HG02610 (cell line): ENCODE data around the gene IL17A.

Source experiments
- ATAC-seq: cut with Tn5 transposase; IDR thresholded peaks from one replicate; pipeline ENCODE4 v1.9.1; 2021; ENCODE audit warnings: mild to moderate bottlenecking, moderate library complexity; ENCODE audit not compliant: unreplicated experiment

The IL17A gene

DNA sequence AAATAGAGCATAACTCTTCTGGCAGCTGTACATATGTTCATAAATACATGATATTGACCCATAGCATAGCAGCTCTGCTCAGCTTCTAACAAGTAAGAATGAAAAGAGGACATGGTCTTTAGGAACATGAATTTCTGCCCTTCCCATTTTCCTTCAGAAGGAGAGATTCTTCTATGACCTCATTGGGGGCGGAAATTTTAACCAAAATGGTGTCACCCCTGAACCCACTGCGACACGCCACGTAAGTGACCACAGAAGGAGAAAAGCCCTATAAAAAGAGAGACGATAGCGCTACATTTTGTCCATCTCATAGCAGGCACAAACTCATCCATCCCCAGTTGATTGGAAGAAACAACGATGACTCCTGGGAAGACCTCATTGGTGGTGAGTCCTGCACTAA lies at the start of gene IL17A:
IL17A (plus strand) TSS at position 301 of the 400 bp plus-strand sequence; CDS start at position 358, 57 bp downstream.
- ATAC-seq, result no peak

DNA sequence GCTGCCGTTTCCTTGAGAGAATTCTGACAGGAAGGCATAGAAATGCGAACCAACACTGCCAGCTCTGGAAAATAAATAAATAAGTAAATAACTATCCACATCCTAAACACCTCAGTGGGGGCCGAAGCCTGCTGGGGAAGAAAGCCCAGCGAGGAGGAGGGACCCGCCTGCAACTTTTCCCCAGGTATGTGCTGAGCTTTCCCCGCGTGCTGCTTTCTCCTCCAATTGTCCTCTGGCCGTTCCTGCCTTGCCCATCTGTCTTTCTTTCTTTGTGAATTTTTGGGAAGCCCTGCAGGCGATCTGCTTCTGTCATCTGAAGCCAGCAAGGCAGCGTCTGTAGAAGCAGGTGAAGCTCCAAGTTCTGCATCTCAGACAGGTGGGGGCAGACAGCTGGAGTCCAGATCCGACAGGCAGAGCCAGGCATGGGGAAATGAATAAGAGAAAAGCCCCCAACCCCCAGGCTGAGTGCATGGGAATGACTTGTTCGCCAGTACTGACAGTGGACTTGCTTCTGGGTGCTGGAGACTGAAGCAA lies 49.2 kb upstream of the IL17A start:
- no peak for ATAC-seq

DNA sequence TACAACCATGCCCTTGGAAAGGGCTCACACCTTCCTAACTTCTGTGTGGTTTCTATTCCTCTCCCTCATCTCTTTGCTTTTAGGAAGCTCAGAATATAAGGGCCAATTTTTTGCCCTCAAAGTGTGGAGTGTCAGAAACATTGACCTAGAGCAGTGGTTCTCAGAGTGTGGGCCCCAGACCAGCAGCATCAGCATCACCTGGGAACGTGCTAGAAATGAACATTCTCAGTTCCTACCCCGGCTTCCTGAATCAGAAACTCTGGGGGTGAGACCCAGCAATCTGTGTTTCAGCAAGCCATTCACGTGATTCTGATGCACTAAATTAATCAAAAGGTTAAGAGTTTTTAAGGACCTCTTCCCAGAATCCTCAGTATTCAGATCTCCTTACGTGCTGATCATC lies 47.9 kb upstream of the IL17A start:
- no peak for ATAC-seq

DNA sequence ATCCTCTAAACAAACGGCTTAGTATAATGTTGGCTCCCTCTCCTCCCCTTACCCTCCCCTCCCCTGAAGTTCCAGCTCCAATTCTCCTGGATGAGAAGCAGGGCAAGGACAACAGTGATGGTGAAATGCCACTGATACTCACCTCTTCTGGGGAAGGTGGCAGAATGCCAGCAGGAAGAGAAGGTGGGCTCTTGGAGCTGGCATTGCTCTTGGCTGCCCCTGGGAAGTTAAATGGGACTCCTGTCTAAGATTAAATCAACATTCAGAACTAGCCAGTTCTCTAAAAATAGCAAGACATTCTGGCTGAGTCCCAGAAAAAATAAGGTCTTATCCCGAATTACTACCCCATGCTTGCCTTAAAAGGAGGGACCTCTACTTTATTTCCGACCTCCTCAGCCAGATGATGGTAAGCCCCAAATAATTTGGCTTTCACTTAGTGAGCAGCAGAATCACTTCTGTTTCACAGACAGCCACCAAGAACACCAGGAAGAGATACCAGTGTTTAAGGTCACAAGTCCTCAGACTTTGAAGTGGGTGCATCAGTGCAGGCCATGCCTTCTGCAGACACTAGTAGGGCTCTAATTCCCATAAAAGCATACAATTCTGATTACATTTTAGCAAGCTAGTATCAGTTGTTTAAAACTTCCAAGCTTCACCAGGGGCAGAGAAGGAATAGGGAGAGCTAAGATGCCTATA lies 46.0 kb upstream of the IL17A start:
- no peak for ATAC-seq

DNA sequence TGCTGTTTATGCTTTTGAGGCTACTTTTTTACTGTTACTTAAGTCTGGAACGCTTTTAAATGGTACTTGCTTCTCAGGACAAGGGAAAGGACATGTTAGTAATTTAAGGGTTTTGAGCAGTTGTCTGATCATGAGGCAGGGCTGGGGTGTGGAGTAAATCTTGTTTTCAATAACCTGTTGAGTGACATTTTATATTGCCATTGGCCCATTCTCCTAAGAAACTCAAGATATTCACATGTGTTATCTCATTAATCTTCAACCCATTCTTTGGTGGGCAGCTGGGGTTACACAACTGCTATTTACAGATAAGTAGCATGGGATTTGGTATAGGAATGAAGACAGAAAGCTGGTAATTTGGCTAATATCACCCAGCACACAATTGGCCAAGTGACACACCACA lies 44.6 kb upstream of the IL17A start:
- ATAC-seq, result no peak

DNA sequence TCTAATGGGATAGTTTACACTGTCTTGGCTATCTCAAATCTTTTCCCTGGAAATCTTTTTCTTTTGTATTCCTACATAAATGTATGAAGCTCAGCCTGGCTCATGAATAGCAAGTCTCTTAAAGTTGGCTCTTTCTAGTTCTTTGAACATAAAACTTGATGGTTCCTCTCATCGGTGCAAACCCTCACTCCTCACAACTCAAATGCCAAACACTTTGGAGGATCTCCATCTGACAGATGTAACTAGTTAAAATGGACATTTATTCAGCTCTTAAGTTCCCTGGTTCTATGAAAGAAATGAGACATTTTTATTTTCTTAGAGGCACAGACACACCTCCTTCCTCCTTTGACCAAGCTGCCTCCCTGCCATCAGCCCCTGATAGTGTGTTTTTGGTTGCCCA lies 43.6 kb upstream of the IL17A start:
- ATAC-seq, result no peak

DNA sequence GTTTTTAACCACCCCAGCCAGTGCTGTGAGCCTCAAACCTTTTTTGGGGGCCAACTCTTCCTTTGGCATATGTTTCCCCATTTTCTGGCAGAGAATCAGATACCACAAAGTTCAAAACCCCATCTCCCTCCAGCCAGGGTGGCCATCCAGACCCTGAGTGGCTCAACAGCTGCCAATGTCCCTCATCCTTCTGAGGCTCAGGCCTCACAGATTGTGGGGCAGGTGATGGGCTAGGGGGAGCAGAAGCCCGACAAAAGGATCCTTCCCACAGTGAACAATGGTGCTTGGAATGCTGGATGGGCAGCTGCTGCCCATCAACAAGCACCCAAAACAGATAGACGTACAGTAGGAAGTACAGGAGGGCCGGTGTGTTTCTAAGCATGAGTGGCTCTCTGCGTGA lies 42.6 kb upstream of the IL17A start:
- no peak for ATAC-seq

DNA sequence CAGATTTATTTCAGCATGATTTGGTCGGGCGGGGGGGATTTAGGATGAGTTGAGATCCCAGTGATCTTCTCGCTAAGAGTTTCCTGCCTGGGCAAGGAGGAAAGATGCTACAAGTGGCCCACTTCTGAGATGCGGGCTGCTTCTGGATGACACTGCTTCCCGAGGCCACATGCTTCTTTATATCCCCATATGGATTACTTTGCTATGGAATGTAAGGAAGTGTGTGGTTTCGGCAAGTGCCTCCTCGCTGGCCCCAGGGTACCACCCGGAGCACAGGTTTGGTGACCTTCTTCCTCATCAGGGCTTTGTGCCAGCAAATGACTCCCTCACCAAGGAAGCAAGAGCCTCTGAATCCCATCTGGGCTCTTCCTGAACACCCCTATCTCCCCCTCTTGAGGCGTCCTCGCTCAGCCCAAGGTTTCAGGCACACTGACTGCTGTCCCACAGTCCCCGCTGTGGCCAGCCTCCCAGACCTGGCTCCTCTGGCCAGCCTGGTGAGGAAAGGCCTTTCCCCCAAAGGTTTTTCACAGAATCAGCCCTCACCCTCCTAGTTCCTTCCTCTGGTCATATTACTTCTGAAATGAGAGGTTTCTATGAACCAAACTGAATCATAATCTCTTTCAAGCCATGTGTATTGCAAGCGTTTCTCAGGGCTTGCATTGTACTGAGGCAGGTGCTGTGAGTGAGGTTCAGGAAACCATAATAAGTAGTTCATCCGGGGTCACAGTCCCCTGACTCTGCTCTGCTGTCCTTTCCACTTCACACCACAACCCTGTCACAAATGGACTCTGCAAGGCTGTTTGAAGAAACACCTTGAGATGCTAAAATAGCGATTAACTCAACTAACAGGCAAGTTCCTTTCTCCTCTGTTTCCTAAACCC lies 41.7 kb upstream of the IL17A start:
- ATAC-seq, result peak; percentile 58

DNA sequence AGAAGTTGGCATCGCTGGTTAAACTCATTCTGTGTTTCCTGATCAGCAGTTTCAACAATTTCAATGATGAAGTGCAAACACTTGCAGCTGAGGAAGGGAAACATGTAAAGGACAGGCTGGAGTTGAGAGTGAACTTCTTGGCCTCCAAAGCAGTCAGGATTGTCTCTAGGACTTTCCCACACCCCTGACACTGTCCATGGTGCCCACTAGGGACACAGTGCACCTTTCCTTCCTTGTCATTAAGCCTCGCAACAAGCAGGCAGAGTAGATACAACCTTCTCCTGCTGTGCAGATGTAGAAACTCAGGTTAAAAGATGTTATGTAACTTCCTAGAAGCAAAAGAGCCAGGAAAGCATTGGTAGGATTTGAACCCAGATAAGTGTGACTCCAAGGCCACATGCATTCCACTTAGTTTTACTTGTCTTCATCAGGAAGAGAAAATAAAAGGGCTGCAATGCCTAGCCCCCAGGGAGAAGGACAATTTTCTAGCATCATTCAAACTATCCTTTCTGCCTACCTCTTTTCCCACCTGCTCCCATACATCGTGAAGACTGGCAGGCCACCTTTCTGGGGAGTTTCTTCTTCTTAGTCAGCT lies 39.2 kb upstream of the IL17A start:
- no peak for ATAC-seq

DNA sequence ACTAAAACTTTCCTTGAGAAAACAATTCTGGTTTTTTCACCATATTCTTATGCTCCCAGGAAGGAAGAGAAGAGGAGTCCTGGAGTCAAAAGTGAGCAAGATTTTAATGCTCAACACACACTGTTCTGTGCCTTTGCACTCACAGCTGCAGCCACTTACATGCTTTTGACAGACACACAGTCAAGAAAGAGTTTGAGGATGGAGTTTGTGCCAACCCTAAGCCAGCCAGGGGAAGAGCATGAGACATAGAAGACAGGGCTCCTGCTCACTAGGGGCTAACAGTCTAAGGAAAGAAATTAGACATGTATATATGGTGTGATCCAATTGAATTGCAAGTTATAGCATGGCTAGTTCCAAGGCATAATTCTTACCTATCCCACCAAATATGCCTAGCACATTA lies 37.1 kb upstream of the IL17A start:
- no peak for ATAC-seq

DNA sequence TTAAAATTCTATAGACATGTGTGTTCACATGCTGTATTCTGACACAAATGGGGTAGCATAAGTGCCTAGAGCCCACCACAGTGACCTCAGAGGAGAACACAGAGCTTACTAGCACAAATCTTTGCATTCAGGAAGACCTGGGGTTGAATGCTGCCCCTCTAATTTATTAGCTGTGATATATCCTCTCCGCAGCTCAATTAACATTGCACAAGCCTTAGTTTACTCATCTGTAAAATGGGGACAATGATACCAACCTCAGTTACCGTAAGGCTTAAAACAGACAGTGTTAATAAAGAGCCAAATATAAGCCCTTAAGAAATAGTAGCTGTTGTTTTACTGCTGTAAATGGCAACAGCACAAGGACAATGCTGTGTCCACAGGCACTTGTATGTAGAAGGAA lies 36.2 kb upstream of the IL17A start:
- no peak for ATAC-seq

DNA sequence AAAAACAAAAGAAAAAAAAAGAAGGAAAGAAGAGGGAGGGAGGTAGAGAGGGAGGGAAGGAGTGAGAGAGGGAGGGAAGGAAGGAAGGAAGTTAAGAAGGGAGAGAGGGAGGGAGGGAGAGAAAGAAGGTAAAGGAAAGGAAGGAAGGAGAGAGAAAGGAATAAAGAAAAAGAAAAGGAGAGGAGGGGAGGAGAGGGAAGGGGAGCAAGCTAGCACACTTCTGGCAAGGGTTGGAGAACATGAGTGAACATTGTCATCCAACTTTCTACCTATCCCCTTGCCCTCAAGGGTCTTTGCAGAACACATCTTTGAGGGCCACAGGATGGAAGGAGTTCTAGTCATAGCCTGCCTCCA lies 34.1 kb upstream of the IL17A start:
- ATAC-seq, result no peak

DNA sequence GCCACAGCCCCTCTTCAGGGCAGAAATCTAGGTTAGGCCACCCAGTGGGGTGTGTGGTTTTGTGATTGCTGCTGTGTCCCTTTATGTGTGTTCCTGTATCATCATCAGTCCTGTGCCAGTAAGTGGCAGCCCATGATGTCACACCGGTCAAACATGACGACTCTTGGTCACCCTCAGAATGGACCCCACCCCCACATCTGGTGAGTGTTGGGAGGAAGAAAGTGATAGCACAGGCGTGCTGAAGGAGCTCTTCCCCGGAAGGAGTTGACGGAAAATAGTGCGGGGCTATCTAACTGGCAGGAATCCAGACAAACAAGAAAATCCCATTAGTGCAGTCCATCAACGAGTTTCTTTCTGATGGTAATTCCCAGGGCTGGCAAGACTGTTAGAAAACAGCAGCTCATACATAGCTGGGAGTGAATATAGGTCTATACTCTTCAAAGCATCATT lies 33.4 kb upstream of the IL17A start:
- ATAC-seq, result no peak

DNA sequence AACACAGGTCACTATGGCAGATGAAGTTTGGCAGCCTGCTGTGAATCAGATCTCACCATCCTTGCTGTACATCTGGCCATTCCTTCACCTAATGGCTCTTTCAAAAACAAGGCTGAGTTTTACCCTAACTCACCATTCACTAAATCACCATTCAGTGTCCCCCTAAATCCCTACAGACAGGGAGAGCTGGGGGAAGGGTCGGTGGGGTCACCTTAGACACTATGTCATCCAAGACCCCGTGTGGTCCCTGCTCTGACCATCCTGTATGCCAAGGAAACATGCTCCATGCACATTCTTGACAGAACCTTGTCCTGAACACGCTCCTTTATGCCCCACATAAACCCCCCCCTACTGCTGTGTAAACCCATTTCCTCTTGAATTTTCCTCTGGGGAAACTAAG lies 31.8 kb upstream of the IL17A start:
- ATAC-seq, result no peak

DNA sequence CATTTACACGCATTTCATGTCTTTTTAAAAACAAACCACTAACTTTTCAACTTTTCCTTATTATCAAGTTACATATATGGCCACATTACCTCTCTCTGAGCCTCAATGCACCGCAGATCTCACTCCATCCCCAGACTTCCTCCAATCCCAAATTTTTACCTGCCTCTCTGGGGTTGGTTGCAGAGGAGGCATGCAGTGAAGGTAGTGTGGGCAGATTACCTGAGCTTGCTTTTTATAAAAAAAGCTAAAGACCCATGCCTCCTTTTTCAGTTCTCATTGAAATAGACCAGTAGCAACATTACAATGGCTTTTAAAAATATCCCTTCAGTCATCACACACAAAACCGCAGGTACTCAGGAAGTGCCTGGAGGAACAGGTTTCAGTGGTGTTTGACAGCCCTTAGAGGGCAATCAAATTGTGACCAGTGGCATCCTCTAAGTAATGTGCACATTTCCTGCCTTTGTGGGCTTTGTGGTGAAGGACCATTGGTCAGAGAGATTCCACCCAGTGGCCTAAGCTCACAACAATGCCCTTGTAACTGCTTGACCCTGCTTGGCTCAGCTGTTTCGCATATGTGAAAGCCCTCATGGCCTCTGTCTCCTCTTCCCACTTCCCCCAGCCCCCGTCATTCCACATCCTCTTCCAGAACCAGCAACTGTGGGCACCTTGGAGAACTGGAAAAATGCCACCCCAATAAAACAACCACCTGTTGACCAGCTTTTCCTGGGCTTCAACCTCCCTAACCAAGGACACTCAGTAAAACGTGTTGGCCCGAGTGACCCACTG lies 30.2 kb upstream of the IL17A start:
- peak; percentile 83 for ATAC-seq

DNA sequence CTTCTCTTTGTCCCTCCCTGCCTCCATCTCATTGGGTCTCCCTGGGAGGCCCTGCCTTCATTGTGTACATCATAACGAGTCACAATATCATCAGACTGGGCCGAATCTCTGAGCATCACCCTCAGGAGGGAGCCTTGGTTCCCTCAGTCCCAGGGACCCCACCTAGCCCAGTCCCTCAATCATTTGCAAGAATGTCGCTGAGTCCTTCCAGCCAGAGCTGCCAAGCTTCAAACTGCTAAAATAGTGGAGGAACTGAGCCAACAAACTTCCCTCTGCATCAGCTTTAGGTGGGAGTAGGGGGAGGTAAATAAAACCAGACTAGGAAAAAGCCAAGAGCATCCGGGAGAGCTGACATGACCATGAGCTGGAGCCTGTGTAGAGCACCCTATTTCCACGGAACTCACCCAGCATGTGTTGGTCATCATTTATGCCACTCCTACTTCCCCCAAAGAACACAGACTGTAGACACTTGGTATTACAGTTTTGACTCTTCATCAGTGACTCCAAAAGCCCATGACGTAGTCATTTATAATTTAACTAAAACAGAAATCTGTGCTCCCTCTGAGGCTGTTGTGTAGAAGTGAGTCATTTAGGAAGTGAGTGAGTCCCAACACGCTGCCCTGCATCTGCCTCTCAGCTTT lies 28.8 kb upstream of the IL17A start:
- peak; percentile 69 for ATAC-seq

DNA sequence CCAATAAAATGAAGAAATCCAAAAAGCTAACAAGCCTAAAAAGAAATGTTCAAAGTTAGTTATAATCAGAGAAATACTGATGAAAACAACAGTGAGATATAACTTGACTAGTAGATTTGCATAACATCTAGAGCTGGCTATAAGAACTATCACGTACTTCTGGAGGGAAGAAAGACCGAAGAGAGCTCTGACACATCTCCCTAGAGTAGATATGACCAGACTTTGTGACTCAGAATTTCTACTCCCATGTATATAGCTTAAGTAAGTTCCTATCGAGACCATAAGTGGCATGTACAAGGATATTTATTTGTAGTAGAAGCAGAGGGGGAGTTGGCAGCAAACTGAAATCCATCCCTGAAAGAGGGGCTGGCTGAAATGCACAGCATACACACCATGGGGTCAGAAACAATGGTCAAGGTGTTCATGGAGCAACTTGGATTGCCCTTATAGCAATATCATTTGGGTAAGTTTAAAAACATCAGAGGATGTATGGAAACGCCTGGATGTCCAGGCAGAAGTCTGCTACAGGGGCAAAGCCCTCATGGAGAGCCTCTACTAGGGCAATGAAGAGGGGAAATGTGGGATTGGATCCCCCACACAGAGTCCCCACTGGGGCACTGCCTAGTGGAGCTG lies 25.6 kb upstream of the IL17A start:
- ATAC-seq, result no peak

DNA sequence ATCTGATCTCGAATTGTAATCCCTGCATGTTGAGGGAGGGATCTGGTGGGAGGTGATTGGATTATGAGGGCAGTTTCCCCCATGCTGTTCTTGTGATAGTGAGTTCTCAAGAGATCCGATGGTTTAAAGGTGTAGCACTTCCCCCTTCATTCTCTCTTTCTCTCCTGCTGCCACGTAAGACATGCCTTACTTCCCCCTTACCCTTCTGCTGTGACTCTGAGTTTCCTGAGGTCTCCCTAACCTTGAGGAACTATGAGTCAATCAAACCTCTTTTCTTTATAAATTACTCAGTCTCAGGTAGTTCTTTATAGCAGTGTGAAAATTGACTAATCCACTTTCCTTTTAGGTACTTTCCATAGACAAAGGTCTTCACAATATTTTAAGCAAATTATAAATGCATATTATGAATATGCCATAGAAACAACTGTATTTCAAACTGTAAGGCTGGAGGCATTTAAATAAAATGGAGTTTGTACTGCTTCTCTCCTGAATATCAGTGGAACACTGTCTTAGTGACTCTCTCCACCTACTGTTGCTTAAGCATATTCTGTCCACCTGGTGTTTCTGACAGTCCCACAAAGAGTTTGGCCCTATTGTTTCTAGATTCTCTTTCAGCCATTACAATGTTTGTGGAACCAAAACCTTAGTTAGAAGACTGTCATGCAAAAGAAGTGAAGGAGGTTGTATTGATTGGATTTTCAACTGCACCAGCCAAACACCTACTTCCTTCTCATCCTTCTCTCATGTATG lies 24.3 kb upstream of the IL17A start:
- ATAC-seq, result peak; percentile 59
